NB4 (cell line): Measurements from ENCODE around the gene MUC12.
"Not testable (repeated sequence)": the region's sequence is repeated elsewhere in the genome, so short reads cannot be mapped to it uniquely, and the experiment has no call there.

ENCODE experiments used
- DNase-seq: peaks from one replicate; pipeline ENCODE4 v3.0.0; 2010; ENCODE audit warnings: low read depth
- H3K4me3 ChIP-seq: one replicate; pipeline ENCODE4 v1.5.1; 2011; ENCODE audit warnings: mild to moderate bottlenecking, low read depth, low read length, moderate library complexity
- CTCF ChIP-seq: IDR thresholded peaks from one replicate; pipeline ENCODE4 v1.5.1; 2012; ENCODE audit warnings: low read depth, low read length
- MAX ChIP-seq: IDR thresholded peaks from 2 replicates; pipeline ENCODE4 v1.6.1; 2011; ENCODE audit warnings: low read depth, low read length
- MYC ChIP-seq: IDR thresholded peaks from 2 replicates; pipeline ENCODE4 v1.6.1; 2011; ENCODE audit warnings: low read depth, low read length
- POLR2A ChIP-seq: IDR thresholded peaks from 2 replicates; pipeline ENCODE4 v1.6.1; 2011; ENCODE audit warnings: mild to moderate bottlenecking; ENCODE audit not compliant: insufficient read length; ENCODE audit errors: extremely low read depth

The MUC12 gene

GRCh38 chr7:101060992-101061391, 91.6 kb downstream of the MUC12 start:
- no peak for DNase-seq
- TF ChIP-seq MYC (no peak), MAX (no peak), POLR2A (no peak), CTCF (no peak)
- no peak overlapping the region for H3K4me3 ChIP-seq

- not testable (repeated sequence) for DNase-seq, H3K4me3 ChIP-seq
Measured at GRCh38 chr7:101064176-101064550, 94.8 kb downstream of the MUC12 start.

- not testable (repeated sequence) for H3K4me3 ChIP-seq, DNase-seq
Measured at GRCh38 chr7:101065162-101065561, 95.8 kb downstream of the MUC12 start.

GRCh38 chr7:101066141-101066832, 96.9 kb downstream of the MUC12 start:
- no peak for TF ChIP-seq MYC
- TF ChIP-seq MAX, result no peak
- no peak for TF ChIP-seq POLR2A
- TF ChIP-seq CTCF, result no peak
- H3K4me3 ChIP-seq, result no peak overlapping the region
- DNase-seq, result peak; percentile 48

GRCh38 chr7:101066833-101067177, 97.4 kb downstream of the MUC12 start:
- no peak overlapping the region for H3K4me3 ChIP-seq
- TF ChIP-seq POLR2A (no peak), CTCF (no peak), MYC (no peak), MAX (no peak)
- DNase-seq, result no peak

GRCh38 chr7:101068401-101068800, 99.0 kb downstream of the MUC12 start:
- TF ChIP-seq POLR2A (no peak), MAX (no peak)
- H3K4me3 ChIP-seq, result no peak overlapping the region
- DNase-seq, result no peak
